Measurements from ENCODE around the gene ZSCAN16.

The ZSCAN16 gene

DNA sequence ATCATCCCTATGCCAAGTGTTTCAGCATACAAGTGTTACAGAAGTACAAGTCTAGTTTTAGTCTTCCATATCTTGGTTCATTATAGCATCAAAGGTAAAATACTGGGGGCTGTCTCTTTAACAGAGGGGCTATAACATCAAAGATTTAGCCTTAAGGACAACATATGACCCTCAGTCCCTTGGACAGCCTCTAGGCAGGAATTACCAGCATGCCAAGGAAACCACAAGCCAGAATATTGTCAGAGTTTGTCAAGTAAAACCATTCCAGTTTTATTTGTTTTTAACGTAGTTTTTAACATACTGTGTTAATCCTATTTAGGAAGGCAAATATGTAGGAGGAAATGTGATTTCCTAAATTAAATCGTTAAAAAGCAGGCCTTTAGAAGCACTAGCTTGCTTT is 35.8 kb downstream of the ZSCAN16 start:
- Mint-ChIP-seq H3K9me3 (no peaks in the 10 kb centered on the region), H3K4me3 (no peak overlapping the region), H3K27ac (no peak overlapping the region), H3K4me1 (ENCODE audit: low read depth in 2 of 2) (peaks cover 8 to 11% of the 10 kb centered on the region in 2 donors), H3K27me3 (peaks cover 3 to 6% of the 10 kb centered on the region in 2 donors), H3K36me3 (ENCODE audit: insufficient read depth) (peaks cover 4% of the 10 kb centered on the region)
- ATAC-seq (replicated peaks) = no peak
- no peak for DNase-seq

DNA sequence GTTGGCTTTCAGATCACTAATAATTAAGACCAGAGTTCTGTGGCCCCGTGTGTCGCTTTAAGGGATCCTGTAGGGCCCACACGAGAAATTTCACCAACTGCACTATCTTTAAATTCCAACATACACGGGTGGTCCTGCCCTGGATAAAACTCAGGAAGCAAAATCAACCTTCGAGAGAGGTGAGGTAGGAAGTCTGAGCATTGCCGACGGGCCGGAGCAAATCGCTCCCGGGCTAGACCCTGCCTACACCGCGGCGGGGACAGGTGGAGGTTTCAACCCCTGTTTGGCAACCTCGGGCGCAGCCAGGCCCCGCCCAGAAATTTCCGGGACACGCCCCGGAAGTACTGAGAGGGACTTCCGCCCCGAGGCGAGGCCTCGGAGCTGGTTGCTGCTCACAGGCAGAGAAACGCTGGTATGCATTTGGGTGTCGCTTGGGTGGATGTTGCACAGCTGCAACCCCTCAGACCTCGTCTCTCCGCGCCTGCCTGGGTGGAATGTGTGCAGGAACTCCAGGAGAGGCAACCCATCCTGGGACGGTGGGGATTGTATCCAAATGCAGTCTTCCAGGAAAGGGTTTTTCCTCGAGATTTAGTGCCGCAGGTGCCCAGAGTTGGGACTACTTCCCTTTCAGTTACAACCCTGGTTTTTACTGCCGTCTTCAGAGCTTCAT is 37.1 kb downstream of the ZSCAN16 start:
- peaks cover 9 to 14% of the 10 kb centered on the region in 2 donors for H3K27me3 Mint-ChIP-seq
- peak overlapping the region; percentile 62 to 71 for H3K4me3 Mint-ChIP-seq
- peaks cover 8 to 11% of the 10 kb centered on the region in 2 donors for H3K4me1 Mint-ChIP-seq (ENCODE audit: low read depth in 2 of 2)
- H3K27ac Mint-ChIP-seq = peak overlapping the region in 1 of 2 donors; percentile 23
- H3K9me3 Mint-ChIP-seq = no peaks in the 10 kb centered on the region
- peak; percentile 74 to 83 (median 75) for DNase-seq
- no peaks in the 10 kb centered on the region for H3K36me3 Mint-ChIP-seq (ENCODE audit: insufficient read depth)
- ATAC-seq (replicated peaks) = peak; percentile 98

DNA sequence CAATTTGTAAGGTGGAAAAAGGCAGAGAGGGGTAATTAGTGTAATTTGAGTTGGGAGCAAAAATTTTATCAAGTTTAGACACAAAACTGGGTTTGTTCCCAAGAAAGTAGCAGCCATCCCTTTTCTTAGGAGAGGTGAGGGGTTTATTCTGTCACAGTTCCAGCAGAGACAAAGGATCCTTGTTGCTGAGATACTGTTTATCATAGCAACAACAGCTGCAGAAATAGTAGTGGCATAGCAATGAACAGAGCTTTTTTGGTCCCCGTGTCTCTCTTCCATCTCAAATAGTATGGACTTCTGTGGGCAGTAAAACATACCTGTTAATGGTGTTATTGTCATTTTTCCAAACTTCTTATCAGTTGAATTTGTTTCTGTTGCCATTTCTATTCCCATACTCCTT is 41.2 kb downstream of the ZSCAN16 start:
- H3K4me3 Mint-ChIP-seq = no peak overlapping the region
- no peak for ATAC-seq (replicated peaks)

DNA sequence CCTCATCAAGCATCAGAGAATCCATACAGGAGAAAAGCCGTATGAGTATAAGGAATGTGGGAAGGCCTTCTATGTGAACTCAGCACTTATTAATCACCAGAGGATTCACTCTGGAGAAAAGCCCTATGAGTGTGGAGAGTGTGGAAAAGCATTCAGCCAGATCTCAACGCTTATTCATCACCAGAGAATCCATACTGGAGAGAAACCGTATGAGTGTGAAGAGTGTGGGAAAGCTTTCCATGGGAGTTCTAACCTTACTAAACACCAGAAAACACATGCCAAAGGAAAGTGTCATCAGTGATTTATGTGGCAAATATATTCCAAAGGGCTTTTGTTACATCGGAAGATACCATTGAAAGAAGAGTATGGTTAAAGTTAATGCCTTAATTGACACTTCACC is 42.7 kb downstream of the ZSCAN16 start:
- DNase-seq = no peak
- H3K36me3 Mint-ChIP-seq (ENCODE audit: insufficient read depth) = no peaks in the 10 kb centered on the region

More for the DNA sequence above, 41.2 kb downstream of the ZSCAN16 start:
- no peak overlapping the region for H3K27ac Mint-ChIP-seq
- peaks cover 11 to 24% of the 10 kb centered on the region in 2 donors for H3K27me3 Mint-ChIP-seq
- peaks cover 8 to 11% of the 10 kb centered on the region in 2 donors for H3K4me1 Mint-ChIP-seq (ENCODE audit: low read depth in 2 of 2)
- H3K36me3 Mint-ChIP-seq (ENCODE audit: insufficient read depth) = no peaks in the 10 kb centered on the region
- H3K9me3 Mint-ChIP-seq = no peaks in the 10 kb centered on the region
- DNase-seq = no peak

DNA sequence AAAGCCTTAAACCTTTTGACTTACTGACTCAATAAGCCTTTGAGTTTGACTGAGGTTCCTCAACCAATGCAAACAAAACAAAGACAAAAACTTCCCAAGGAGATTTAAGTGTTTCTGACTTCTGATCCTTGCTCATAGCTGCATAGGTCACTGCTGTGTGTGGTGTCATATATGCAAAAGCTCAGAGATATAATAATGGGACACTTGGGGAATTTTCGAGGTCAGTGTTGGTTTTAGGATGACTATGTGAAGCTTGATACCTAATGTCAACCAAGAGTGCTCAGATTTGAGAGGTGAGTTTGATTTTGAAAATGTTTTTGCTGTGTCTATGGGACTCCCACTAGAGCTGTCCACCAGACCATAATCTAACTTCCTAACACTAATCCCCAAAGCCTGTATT is 43.5 kb downstream of the ZSCAN16 start:
- Mint-ChIP-seq H3K4me1 (ENCODE audit: low read depth in 2 of 2) (no peaks in the 10 kb centered on the region), H3K27me3 (peaks cover 11 to 24% of the 10 kb centered on the region in 2 donors), H3K27ac (no peak overlapping the region), H3K4me3 (no peak overlapping the region), H3K9me3 (no peaks in the 10 kb centered on the region), H3K36me3 (ENCODE audit: insufficient read depth) (no peaks in the 10 kb centered on the region)
- DNase-seq (no peak), ATAC-seq (replicated peaks) (no peak)

More for the DNA sequence above, 42.7 kb downstream of the ZSCAN16 start:
- Mint-ChIP-seq H3K27ac (no peak overlapping the region), H3K4me1 (ENCODE audit: low read depth in 2 of 2) (peaks cover 0 to 3% of the 10 kb centered on the region in 2 donors), H3K4me3 (no peak overlapping the region), H3K9me3 (no peaks in the 10 kb centered on the region), H3K27me3 (peaks cover 11 to 24% of the 10 kb centered on the region in 2 donors)
- no peak for ATAC-seq (replicated peaks)

DNA sequence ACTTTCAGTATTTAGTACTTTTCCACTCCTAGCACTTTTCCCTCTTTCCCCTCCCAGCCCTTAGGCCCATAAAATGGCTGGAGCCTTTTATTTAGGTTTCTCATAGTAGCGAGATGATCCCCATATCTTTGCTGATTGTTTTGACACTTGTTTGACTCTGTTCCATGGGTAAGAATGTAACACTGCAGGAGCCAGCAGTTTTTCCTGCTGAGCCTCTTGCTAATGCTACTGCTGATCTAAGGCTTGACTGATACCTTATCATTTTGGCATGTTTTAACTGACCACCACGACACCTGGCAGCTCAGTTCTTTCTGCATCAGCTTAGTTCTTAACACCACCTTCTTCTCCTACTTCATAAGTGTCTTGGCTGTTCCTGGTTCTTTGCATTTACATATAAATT is 46.9 kb downstream of the ZSCAN16 start:
- Mint-ChIP-seq H3K36me3 (ENCODE audit: insufficient read depth) (no peaks in the 10 kb centered on the region), H3K27ac (no peak overlapping the region), H3K9me3 (no peaks in the 10 kb centered on the region), H3K27me3 (peaks cover 25 to 35% of the 10 kb centered on the region in 2 donors), H3K4me3 (no peak overlapping the region), H3K4me1 (ENCODE audit: low read depth in 2 of 2) (no peaks in the 10 kb centered on the region)
- ATAC-seq (replicated peaks) = no peak
- no peak for DNase-seq

DNA sequence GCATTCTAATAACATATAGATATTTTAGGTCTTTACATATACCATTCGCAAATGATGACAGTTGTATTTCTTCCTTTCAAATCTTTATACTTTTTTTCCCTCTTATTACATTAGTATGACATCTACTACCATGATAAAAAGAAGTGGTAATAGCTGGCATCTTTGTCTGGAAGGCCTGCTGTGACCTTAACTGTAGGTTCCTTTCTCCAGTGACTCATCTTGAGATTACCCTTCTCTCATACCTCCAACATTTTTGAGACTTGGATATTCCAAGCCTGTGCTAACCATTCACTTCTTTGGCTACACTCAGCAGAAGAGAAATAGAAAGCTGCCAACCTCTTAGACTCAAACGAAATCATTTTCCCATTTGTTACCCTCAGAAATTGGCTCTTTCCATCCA is 47.6 kb downstream of the ZSCAN16 start:
- H3K4me3 Mint-ChIP-seq = no peak overlapping the region
- H3K27ac Mint-ChIP-seq = no peak overlapping the region
- H3K4me1 Mint-ChIP-seq (ENCODE audit: low read depth in 2 of 2) = no peaks in the 10 kb centered on the region
- H3K36me3 Mint-ChIP-seq (ENCODE audit: insufficient read depth) = no peaks in the 10 kb centered on the region
- peaks cover 28 to 31% of the 10 kb centered on the region in 2 donors for H3K27me3 Mint-ChIP-seq
- ATAC-seq (replicated peaks) (no peak), DNase-seq (no peak)
- H3K9me3 Mint-ChIP-seq = no peaks in the 10 kb centered on the region

DNA sequence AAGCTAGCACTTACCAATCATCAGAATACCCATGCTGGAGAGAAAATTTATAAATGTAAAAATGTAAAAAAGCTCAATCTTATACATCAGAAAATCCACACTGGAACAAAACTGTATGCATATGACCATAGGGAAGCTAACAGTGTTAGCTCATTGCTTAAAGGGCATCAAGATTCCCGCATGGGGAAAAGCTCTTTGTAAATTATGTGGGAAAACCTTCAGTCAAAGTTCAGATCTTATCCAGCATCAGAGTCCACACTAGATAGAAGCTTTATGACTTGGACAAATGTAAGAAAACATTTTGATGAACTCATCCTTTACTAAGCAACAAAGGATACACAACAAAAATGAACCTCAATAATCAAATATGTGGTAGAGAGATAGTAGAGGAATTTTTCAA is 52.0 kb downstream of the ZSCAN16 start:
- H3K4me3 Mint-ChIP-seq = no peak overlapping the region
- no peak overlapping the region for H3K27ac Mint-ChIP-seq
- H3K27me3 Mint-ChIP-seq = peaks cover 48 to 59% of the 10 kb centered on the region in 2 donors
- H3K36me3 Mint-ChIP-seq (ENCODE audit: insufficient read depth) = no peaks in the 10 kb centered on the region
- H3K9me3 Mint-ChIP-seq = no peaks in the 10 kb centered on the region
- no peaks in the 10 kb centered on the region for H3K4me1 Mint-ChIP-seq (ENCODE audit: low read depth in 2 of 2)
- ATAC-seq (replicated peaks) = no peak
- DNase-seq = no peak
